ENCODE data around the gene JADE2.
A peak's percentile ranks its signal among the peaks of the same experiment; 100 is the strongest.
"Not testable (repeated sequence)": the region's sequence is repeated elsewhere in the genome, so short reads cannot be mapped to it uniquely, and the experiment has no call there.

JADE2 gene

GRCh38 chr5:134547999-134548658, 22.7 kb downstream of the JADE2 start:
- DNase-seq (ENCODE audit: insufficient read length, low spot score), result no peak
- FAIRE-seq, result no peak

GRCh38 chr5:134549714-134550113, 24.2 kb downstream of the JADE2 start:
- DNase-seq (ENCODE audit: insufficient read length, low spot score) (no peak), FAIRE-seq (no peak)

- DNase-seq (ENCODE audit: insufficient read length, low spot score), result no peak
- no peak for FAIRE-seq
Measured at GRCh38 chr5:134550271-134551214, 25.1 kb downstream of the JADE2 start.

DNA sequence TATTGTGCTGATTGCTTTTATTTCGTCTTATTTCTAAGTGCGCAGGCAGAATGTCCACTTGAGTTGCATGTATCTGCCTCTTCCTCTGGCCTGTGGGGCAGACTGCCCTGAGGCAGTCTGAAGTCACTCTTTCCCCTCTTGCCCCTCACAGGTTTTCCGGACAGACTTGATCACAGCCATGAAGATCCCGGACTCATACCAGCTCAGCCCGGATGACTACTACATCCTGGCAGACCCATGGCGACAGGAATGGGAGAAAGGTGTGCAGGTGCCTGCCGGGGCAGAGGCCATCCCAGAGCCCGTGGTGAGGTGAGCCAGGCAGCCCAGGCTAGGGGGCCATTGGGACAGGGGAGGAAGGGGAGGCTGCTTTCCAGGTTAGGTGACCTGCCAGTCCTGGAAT, 26.4 kb downstream of the JADE2 start:
- no peak for DNase-seq (ENCODE audit: insufficient read length, low spot score)
- no peak for FAIRE-seq

DNA sequence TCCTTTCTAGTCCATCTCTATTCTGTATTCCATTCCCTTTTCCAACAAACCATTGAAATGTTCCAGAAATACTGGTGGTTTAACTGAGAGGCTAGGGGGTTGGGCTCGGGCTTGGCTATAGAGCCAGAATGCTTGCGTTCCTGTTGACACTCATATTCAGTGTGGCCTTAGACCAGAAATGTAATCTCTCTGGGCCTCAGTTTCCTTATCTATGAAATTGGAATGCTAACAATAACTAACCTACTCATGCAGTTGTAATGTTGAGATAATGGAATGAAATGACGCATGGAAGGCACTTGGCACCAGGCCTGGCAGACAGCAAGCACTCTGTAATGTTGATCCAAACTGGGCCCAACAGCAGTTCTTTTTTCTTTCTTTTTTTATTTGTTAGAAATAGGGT, 26.8 kb downstream of the JADE2 start:
- no peak for DNase-seq (ENCODE audit: insufficient read length, low spot score)
- no peak for FAIRE-seq

DNA sequence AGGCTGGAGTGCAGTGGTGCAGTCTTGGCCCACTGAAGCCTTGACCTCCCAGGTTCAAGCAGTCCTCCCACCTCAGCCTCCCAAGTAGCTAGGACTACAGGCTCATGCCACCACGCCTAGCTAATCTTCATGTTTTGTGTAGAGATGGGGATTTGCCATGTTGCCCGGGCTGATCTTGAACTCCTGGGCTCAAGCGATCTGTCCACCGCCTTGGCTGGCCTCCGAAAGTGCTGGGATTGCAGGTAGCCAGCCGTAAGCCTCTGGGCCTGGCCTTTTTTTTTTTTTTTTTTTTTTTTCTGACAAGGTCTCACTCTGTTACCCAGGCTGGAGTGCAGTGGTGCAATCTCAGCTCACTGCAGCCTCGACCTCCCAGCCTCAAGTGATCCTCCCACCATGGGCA, 27.2 kb downstream of the JADE2 start:
- not testable (repeated sequence) for DNase-seq (ENCODE audit: insufficient read length, low spot score); FAIRE-seq

GRCh38 chr5:134553821-134554267, 28.4 kb downstream of the JADE2 start:
- FAIRE-seq, result no peak

GRCh38 chr5:134554319-134555222, 29.1 kb downstream of the JADE2 start:
- FAIRE-seq, result peak; percentile 85
- peak; percentile 88 for DNase-seq (ENCODE audit: insufficient read length, low spot score)

More at GRCh38 chr5:134553821-134554267, 28.4 kb downstream of the JADE2 start:
- no peak for DNase-seq (ENCODE audit: insufficient read length, low spot score)

DNA sequence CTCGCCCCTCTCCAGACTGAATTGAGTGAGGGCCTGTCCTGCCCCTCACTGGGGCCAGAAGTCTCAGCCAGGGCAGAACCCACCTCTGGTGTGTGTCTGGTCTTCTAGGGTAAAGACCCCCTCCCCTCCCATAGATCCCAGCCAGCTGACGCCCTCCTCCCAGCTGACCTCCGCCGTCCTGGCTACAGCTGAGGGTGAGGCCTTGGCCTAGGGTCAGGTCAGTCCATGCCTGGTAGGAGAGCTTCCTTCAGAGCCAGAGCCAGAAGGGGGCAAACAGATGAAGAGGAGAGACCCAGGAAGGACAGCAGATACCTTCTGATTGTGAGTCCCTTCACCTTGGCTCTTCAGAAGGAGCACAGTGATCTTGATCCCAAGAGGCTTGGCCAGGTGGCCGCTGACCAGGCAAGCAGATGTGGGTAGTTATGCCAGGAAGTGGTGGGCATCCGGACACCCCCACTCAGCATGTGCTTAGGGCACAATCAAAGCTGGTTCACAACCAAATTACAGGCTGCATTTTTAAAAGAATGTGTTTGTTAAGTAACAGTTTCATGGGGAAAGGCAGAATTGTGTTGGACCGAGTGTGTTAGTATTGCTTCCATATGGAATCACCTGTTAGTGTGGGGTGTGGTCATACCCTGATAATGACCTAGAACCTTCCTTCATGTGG, 29.9 kb downstream of the JADE2 start:
- FAIRE-seq, result no peak
- DNase-seq (ENCODE audit: insufficient read length, low spot score), result no peak

DNA sequence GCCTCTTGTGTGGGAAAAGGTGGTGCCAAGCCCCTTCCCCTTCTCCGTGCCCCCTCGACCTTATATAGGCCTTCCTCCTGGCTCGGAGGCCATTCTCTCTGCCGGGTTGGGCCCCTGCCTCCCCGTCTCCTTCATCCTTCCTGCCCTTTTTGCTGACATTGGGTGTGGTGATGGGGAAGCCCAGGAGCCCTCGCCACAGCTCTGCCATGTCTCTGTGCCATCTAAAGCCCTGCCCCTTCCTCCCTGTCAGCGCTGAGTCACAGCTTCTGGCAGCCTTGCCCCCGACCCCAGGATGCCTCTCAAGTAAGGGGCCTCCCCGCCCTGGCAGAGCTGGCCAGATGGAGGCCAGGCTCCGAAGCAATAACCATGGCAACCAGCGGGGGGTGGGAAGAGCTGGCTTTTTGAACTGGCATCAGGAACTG, 30.4 kb downstream of the JADE2 start:
- FAIRE-seq (peak; percentile 23), DNase-seq (ENCODE audit: insufficient read length, low spot score) (peak; percentile 91)

- peak; percentile 97 for FAIRE-seq
- DNase-seq (ENCODE audit: insufficient read length, low spot score), result not testable (repeated sequence)
Measured at GRCh38 chr5:134556588-134556987, 31.1 kb downstream of the JADE2 start.

- DNase-seq (ENCODE audit: insufficient read length, low spot score), result no peak
- FAIRE-seq, result no peak
Measured at GRCh38 chr5:134556994-134557393, 31.5 kb downstream of the JADE2 start.

GRCh38 chr5:134559672-134560071, 34.2 kb downstream of the JADE2 start:
- FAIRE-seq (no peak), DNase-seq (ENCODE audit: insufficient read length, low spot score) (no peak)

DNA sequence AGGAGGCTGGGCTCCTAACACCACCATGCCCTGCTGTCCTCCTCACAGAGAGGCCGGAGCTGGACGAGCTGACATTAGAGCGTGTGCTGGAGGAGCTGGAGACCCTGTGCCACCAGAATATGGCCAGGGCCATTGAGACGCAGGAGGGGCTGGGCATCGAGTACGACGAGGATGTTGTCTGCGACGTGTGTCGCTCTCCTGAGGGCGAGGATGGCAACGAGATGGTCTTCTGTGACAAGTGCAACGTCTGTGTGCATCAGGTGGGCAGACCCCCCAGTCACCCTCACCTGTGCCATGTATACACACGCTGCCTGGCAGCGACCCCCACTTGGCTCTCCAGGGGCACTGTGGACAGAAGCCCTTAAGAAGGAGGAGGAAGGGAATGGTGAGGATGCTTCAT, 35.2 kb downstream of the JADE2 start:
- DNase-seq (ENCODE audit: insufficient read length, low spot score), result no peak
- no peak for FAIRE-seq

DNA sequence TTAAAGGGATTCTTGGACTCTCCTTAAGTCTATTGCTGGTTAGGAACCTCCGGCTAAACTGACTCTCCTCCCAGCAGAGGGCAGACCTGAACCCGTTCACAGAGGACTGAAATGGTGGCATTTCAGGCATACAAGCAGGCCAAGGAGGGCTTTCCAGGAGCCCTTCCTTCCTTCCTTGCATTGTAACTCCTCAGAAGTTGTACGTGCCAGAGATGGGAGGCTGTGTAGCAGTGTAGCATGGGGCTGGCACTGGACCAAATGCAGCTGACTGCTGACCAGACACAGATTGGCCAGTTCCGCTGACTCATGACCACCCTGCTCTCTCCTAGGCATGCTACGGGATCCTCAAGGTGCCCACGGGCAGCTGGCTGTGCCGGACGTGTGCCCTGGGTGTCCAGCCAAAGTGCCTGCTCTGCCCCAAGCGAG, 36.4 kb downstream of the JADE2 start:
- no peak for FAIRE-seq
- no peak for DNase-seq (ENCODE audit: insufficient read length, low spot score)

DNA sequence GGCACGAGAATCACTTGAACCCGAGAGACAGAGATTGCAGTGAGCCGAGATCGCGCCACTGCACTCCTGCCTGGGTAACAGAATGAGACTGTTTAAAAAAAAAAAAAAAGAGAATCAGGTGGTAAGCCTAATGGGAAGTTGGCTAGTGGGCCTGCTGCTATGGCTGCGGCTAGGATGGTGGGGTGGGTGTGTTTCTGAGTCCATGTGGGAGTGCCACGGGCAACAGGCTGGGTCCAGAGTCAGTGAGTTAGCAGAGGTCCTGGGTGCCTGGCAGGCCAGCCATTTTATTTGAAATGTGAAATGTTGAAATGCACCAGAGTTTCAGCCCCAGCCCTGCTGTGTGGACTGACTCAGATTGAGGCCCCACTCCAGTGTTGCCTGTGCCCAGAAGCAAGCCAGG, 37.8 kb downstream of the JADE2 start:
- DNase-seq (ENCODE audit: insufficient read length, low spot score), result no peak
- FAIRE-seq, result no peak

DNA sequence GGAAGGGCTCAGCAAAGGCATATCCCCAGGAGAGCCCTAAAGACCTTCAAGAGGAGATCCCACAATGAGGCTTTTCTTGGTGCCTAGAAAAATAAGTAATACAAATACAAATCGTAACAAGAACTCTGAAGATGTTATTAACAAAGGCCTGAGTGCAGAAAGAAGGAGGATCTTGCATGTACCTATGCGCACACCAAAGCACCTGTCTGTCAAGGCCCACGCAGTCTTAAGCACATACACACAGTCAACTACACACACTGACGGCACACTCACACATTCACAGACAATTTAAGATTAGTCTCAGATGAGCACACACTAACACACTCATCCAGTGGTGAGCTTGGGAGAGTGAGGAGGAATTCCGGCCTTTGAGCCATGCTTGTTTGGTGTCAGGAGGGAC, 38.5 kb downstream of the JADE2 start:
- FAIRE-seq, result no peak
- no peak for DNase-seq (ENCODE audit: insufficient read length, low spot score)

GRCh38 chr5:134564396-134564795, 38.9 kb downstream of the JADE2 start:
- no peak for FAIRE-seq
- DNase-seq (ENCODE audit: insufficient read length, low spot score), result no peak

DNA sequence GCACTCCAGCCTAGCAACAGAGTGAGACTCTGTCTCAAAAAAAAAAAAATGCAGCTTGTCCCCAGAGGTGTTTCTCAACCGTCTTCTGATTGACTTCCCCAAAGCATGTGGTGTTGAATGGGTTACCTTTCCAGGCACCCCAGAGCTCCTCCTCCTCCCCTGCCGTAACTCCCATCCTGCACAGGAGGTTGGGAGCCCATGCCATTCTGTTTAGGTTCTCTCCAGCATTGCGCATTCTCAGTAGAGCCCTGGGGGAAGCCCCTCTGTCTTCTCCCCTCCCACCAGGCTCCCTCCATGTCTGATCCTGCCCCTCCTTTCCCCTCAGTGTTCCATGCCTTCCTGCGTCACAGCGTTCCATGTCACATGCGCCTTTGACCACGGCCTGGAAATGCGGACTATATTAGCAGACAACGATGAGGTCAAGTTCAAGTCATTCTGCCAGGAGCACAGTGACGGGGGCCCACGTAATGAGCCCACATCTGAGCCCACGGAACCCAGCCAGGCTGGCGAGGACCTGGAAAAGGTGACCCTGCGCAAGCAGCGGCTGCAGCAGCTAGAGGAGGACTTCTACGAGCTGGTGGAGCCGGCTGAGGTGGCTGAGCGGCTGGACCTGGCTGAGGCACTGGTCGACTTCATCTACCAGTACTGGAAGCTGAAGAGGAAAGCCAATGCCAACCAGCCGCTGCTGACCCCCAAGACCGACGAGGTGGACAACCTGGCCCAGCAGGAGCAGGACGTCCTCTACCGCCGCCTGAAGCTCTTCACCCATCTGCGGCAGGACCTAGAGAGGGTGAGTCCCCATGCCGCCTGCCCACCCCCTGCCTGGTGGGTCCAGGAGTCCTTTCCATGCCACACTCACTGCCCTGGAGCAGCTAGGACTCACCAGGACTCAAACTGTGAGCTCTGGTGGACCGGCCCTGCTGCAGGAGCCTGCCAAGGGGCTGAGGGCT, 40.6 kb downstream of the JADE2 start:
- DNase-seq (ENCODE audit: insufficient read length, low spot score), result no peak
- no peak for FAIRE-seq
